K562 (cell line): Measurements from ENCODE around the gene DNMT3A. TPM values are rescaled to one million over a fixed set of nuclear protein-coding genes. Genes with fewer than 3 reads are reported as not detected.

ENCODE experiments used
- ATAC-seq: fragments of 200-7000 bp; cut with Tn5 transposase; 3 replicates; pipeline ENCODE4 v1.9.1; 2020; ENCODE audit warnings: moderate library complexity
- BruUV-seq: library from RNA; stranded (reverse); fragments of 400-500 nt; replicated peaks from 2 replicates; lab custom pipeline; 2021; lab: Mats Ljungman, UMichigan
- CTCF ChIA-PET: fragments of 300-600 bp; formaldehyde crosslinking; extraction: SDS; loops from one replicate; lab custom pipeline; 2021; ENCODE audit warnings: low intra/inter-chr PET ratio; lab: Yijun Ruan, JAX
- POLR2A ChIA-PET: fragments of 300-600, 350-650 bp; sonication (Branson Sonifier 250); formaldehyde crosslinking; extraction: SDS; loops from one replicate; lab custom pipeline; 2021; ENCODE audit warnings: antibody characterized with exemption, inconsistent platforms; lab: Yijun Ruan, JAX
- DNase-seq, 4 experiments: peaks; one replicate each; pipeline versions ENCODE4 v3.0.0 to v3.0.0-alpha.2; 2011 to 2018; ENCODE audit warnings: low spot score in 3 of 4, mixed read lengths in 3 of 4; ENCODE audit errors: extremely low read depth in 1 of 4
- FAIRE-seq: peaks from 2 replicates; lab custom pipeline; 2011; peaks lifted over from hg19 to GRCh38; lab: Jason Lieb, UNC
- H2AFZ ChIP-seq: 2 replicates; pipeline ENCODE4 v1.6.0; 2011; ENCODE audit warnings: low read depth, low read length, control low read depth, inconsistent platforms
- H3K27ac ChIP-seq: fragments of 200-600 bp; 3 replicates; pipeline ENCODE4 v1.8.0; 2011; ENCODE audit warnings: low read depth, mild to moderate bottlenecking, control low read depth, inconsistent platforms, low read length, moderate library complexity, mixed read lengths; ENCODE audit errors: extremely low read depth
- H3K27me3 ChIP-seq, 2 experiments: fragments of 300-600 bp in 1 of 2; 2 replicates in 1 of 2; 3 replicates in 1 of 2; pipeline versions ENCODE4 v1.6.0 to v1.8.0; 2011; ENCODE audit warnings: inconsistent platforms in 2 of 2, low read length in 2 of 2, mild to moderate bottlenecking in 1 of 2, mixed read lengths in 1 of 2, moderate library complexity in 1 of 2; ENCODE audit not compliant: control insufficient read depth in 2 of 2, insufficient read depth in 2 of 2
- H3K36me3 ChIP-seq: fragments of 300-600 bp; 3 replicates; pipeline ENCODE4 v1.8.0; 2011; ENCODE audit warnings: mild to moderate bottlenecking, low read length, inconsistent platforms; ENCODE audit not compliant: control insufficient read depth, insufficient read depth
- H3K4me1 ChIP-seq, 2 experiments: fragments of 200-600 bp in 1 of 2; replicated peaks in 1 of 2; 2 replicates in 1 of 2; 3 replicates in 1 of 2; pipeline versions ENCODE4 v1.5.1 to v1.8.0; 2011; ENCODE audit warnings: inconsistent platforms in 2 of 2, low read length in 2 of 2, mild to moderate bottlenecking in 1 of 2, mixed read lengths in 1 of 2, moderate library complexity in 1 of 2; ENCODE audit not compliant: control insufficient read depth in 2 of 2, insufficient read depth in 2 of 2
- H3K4me2 ChIP-seq: 2 replicates; pipeline ENCODE4 v1.6.1; 2011; ENCODE audit warnings: low read length, control low read depth, inconsistent platforms, mixed read lengths; ENCODE audit not compliant: insufficient read depth
- H3K4me3 ChIP-seq: fragments of 200-600 bp; sonication (generic), shearing (Covaris generic); 2 replicates; pipeline ENCODE4 v1.5.1; 2016; ENCODE audit warnings: control low read depth, inconsistent platforms
- H3K79me2 ChIP-seq: fragments of 200-600 bp; 3 replicates; pipeline ENCODE4 v1.8.0; 2011; ENCODE audit warnings: low read length, inconsistent platforms; ENCODE audit not compliant: control insufficient read depth, insufficient read depth
- H3K9ac ChIP-seq, 2 experiments: 2 replicates each; pipeline versions ENCODE4 v1.6.0 to v1.6.1; 2011; ENCODE audit warnings: low read depth in 2 of 2, low read length in 2 of 2, control low read depth in 1 of 2, inconsistent platforms in 1 of 2, mild to moderate bottlenecking in 1 of 2, mixed read lengths in 1 of 2; ENCODE audit not compliant: insufficient read depth in 1 of 2
- H3K9me1 ChIP-seq: one replicate; pipeline ENCODE4 v1.6.0; 2011; ENCODE audit warnings: inconsistent platforms, mild to moderate bottlenecking, low read length, moderate library complexity; ENCODE audit not compliant: control insufficient read depth, insufficient read depth
- H3K9me3 ChIP-seq: replicated peaks from 2 replicates; pipeline ENCODE4 v1.5.1; 2011; ENCODE audit warnings: low read depth, low read length, inconsistent platforms; ENCODE audit not compliant: control insufficient read depth, insufficient read depth
- H4K20me1 ChIP-seq: replicated peaks from 2 replicates; pipeline ENCODE4 v1.6.1; 2011; ENCODE audit warnings: low read length, inconsistent platforms, mixed read lengths; ENCODE audit not compliant: control insufficient read depth, insufficient read depth
- ESRRA ChIP-seq: fragments of 450-650 bp; IDR thresholded peaks from 2 replicates; pipeline ENCODE4 v1.6.1; 2014; ENCODE audit warnings: low read depth, mild to moderate bottlenecking, moderate library complexity, borderline replicate concordance
- KDM1A ChIP-seq, 2 experiments: fragments of 450-650 bp; IDR thresholded peaks; 2 replicates each; pipeline ENCODE4 v1.6.1; 2016; ENCODE audit warnings: mild to moderate bottlenecking in 2 of 2
- POLR3G ChIP-seq: IDR thresholded peaks from 2 replicates; pipeline ENCODE4 v1.6.1; 2011; ENCODE audit not compliant: insufficient read length, insufficient replicate concordance; ENCODE audit errors: extremely low read depth
- ZNF324 ChIP-seq: fragments of 250-450 bp; sonication (Bioruptor Pico); IDR thresholded peaks from 2 replicates; pipeline ENCODE4 v1.4.0; 2020; ENCODE audit warnings: mild to moderate bottlenecking
- WGBS: fragments of 100-300 bp; shearing (Covaris generic); methylation state at CpG from one replicate; pipeline ENCODE4 v1.1.6; 2016; ENCODE audit warnings: low coverage, mixed read lengths; ENCODE audit not compliant: insufficient coverage; ENCODE audit errors: missing lambda C conversion rate; 5-methylcytosine and 5-hydroxymethylcytosine counted together
- in situ Hi-C: fragments of 300-500 bp; cut with MboI; formaldehyde crosslinking; loops from 4 replicates; pipeline ENCODE4 v1.15.0; 2018; ENCODE audit warnings: inconsistent platforms, mixed read lengths
- intact Hi-C: fragments of 100-400 bp; cut with micrococcal nuclease; formaldehyde crosslinking; loops from 2 replicates; pipeline ENCODE4 v1.14.2; 2022
- polyA plus RNA-seq, 8 experiments: library from polyadenylated mRNA; depleted of rRNA in 4 of 8; stranded (reverse) in 5 of 8; unstranded in 3 of 8; fragments of >200 nt; fragmentation: Nextera tagmentation in 2 of 8; fragmentation: Illumina TruSeq in 1 of 8; extraction: Ambion mirVana in 2 of 8; extraction: Trizol in 1 of 8; gene quantifications; 2 replicates each; pipeline versions ENCODE4 v1.2.1 to v1.2.3, GENCODE V29; 2011 to 2014; ENCODE audit warnings: inconsistent platforms in 1 of 8, missing spikeins in 1 of 8
- total RNA-seq, 7 experiments: library from RNA; depleted of rRNA in 6 of 7; stranded (reverse); fragments of >200 nt in 6 of 7; fragmentation: Illumina TruSeq in 2 of 7; extraction: Trizol in 2 of 7; gene quantifications; 2 replicates each; pipeline versions ENCODE4 v1.2.1 to v1.2.3, GENCODE V29; 2011 to 2021; ENCODE audit warnings: low replicate concordance in 1 of 7
- TF ChIP-seq, protein P1 (sequence below): fragments of 450-650 bp; formaldehyde crosslinking; IDR thresholded peaks from 2 replicates; pipeline ENCODE4 v1.4.0; 2020; ENCODE audit warnings: mild to moderate bottlenecking, moderate library complexity
- TF ChIP-seq, protein P2 (sequence below): sonication (generic); formaldehyde crosslinking; IDR thresholded peaks from 2 replicates; pipeline ENCODE4 v1.9.0; 2022; ENCODE audit warnings: mild to moderate bottlenecking, missing genetic modification reagents
- TF ChIP-seq, protein P3 (sequence below): sonication (generic); formaldehyde crosslinking; IDR thresholded peaks from 2 replicates; pipeline ENCODE4 v1.9.0; 2022; ENCODE audit warnings: mild to moderate bottlenecking, missing genetic modification reagents

Gene DNMT3A
- total and polyA plus RNA-seq, 9 of the 15 experiments (the other 6 are each of a cell fraction or from before 2014, with no cell fraction given), result 3.0 to 16.0 (median 6.1) TPM

DNA sequence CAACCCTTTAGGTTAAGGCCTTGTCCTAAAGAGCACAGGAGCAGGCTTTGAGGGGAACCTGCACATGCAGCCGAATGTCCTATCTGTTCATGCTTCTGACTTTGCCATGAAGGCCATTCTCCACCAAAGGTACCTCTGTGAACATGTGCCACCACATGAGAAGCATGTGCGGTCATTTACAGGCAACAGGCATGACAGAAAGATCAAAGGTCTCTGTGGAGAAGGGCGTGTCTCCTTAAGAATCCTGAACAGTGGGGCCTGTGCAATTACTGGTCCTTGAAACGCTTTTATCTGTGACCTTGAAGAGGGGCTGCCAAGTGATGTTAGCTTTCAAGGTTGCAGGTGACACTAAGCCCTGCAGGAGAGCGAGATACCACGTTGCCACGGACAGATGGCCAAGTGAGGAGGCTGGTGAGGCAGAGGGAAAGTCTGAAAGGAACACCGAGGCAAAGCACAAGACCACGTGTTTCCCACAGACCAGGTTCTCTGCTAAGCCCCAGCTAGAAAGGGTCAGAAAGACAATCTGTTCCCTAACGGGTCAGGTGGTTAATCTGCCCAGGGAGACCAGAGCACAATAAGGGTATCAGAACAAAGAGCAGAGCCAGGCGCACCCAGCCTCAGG is 153.9 kb downstream of the DNMT3A start:
- in situ Hi-C loops (no loop called here), intact Hi-C loops (no loop called here)
- Histone ChIP-seq H3K9me3 (no peaks in the 10 kb centered on the region), H3K27ac (no peak overlapping the region), H3K79me2 (no peaks in the 10 kb centered on the region), H3K4me2 (no peak overlapping the region), H3K4me1 (no peaks in the 10 kb centered on the region; a peak in 1 of 5 replicates), H3K9ac (no peak overlapping the region), H4K20me1 (no peaks in the 10 kb centered on the region), H3K9me1 (no peaks in the 10 kb centered on the region), H2AFZ (no peak overlapping the region), H3K36me3 (no peaks in the 10 kb centered on the region)
- DNase-seq (no peak), FAIRE-seq (no peak), ATAC-seq (no peak; the same call in 2 of the 3 replicates)
- POLR2A ChIA-PET, result interaction anchor here (0.7 kb wide), 1 partner anchor 1104 kb away, joined by 3 read pairs; no protein-coding TSS in a partner anchor
- no TSS peak for BruUV-seq
- TF ChIP-seq POLR3G, result no peak
- TF ChIP-seq ZNF324, result no peak
- no peak for TF ChIP-seq KDM1A (IDR thresholded peaks at IDR 0.05)
- TF ChIP-seq, protein P1, sequence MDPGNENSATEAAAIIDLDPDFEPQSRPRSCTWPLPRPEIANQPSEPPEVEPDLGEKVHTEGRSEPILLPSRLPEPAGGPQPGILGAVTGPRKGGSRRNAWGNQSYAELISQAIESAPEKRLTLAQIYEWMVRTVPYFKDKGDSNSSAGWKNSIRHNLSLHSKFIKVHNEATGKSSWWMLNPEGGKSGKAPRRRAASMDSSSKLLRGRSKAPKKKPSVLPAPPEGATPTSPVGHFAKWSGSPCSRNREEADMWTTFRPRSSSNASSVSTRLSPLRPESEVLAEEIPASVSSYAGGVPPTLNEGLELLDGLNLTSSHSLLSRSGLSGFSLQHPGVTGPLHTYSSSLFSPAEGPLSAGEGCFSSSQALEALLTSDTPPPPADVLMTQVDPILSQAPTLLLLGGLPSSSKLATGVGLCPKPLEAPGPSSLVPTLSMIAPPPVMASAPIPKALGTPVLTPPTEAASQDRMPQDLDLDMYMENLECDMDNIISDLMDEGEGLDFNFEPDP (CRISPR knock-in tag), result no peak
- TF ChIP-seq, protein P2, sequence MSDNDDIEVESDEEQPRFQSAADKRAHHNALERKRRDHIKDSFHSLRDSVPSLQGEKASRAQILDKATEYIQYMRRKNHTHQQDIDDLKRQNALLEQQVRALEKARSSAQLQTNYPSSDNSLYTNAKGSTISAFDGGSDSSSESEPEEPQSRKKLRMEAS, result peak; percentile 49
- TF ChIP-seq ESRRA, result 0 out of 2 replicates have a peak, but pooled peaks have one; percentile 24
- TF ChIP-seq, protein P3, sequence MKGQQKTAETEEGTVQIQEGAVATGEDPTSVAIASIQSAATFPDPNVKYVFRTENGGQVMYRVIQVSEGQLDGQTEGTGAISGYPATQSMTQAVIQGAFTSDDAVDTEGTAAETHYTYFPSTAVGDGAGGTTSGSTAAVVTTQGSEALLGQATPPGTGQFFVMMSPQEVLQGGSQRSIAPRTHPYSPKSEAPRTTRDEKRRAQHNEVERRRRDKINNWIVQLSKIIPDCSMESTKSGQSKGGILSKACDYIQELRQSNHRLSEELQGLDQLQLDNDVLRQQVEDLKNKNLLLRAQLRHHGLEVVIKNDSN (CRISPR knock-in tag), result peak; percentile 35; the same call in 1 of the 2 replicates
- TF ChIP-seq, all 486 proteins: peak for 3
- CTCF ChIA-PET, result no interaction called here
- 8% methylated on average over 11 of the region's 11 CpGs for WGBS
- H3K4me3 ChIP-seq, result no peak overlapping the region
- H3K27me3 ChIP-seq, result peaks cover 14 to 35% of the 10 kb centered on the region in 2 experiments
